Daoy (cell line): ENCODE data around the gene SCG3. TPM values are rescaled to one million over a fixed set of nuclear protein-coding genes. Genes with fewer than 3 reads are reported as not detected.

Experiments
- DNase-seq: peaks from one replicate; pipeline ENCODE4 v3.0.0-alpha.2; 2015; ENCODE audit warnings: low read depth
- total RNA-seq: library from RNA; depleted of rRNA; stranded (reverse); fragments of >200 nt; shearing (Covaris generic); gene quantifications from 2 replicates; pipeline ENCODE4 v1.2.3, GENCODE V29; 2014

Gene SCG3
- total RNA-seq, 1 experiment from 2014 or later: 0.86 TPM

- DNase-seq: no peak
Measured at GRCh38 chr15:51678096-51678495, 3.2 kb upstream of the SCG3 start.

- DNase-seq: no peak
Measured at GRCh38 chr15:51680321-51680720, 982 bp upstream of the SCG3 start.

GRCh38 chr15:51687565-51687964, 6.3 kb downstream of the SCG3 start:
- no peak for DNase-seq

DNA sequence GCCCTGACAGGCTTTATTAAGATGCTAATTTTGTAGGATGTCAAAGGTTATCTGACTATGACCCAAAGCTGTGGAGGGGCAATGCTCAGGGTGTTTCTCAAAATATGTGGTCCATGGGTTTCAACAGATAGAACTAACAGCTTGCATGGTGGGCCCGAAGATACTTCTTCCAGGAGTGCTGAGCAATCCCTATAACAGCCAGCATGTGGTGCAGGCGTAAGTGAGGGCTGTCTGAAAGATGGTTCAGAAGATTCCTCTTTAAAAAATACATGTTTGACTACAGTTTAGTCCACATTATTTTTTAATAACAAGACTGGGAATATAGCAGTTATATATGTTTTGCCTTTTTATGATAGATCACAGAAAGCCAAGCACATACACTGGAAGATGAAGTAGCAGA, 7.6 kb downstream of the SCG3 start:
- no peak for DNase-seq

DNA sequence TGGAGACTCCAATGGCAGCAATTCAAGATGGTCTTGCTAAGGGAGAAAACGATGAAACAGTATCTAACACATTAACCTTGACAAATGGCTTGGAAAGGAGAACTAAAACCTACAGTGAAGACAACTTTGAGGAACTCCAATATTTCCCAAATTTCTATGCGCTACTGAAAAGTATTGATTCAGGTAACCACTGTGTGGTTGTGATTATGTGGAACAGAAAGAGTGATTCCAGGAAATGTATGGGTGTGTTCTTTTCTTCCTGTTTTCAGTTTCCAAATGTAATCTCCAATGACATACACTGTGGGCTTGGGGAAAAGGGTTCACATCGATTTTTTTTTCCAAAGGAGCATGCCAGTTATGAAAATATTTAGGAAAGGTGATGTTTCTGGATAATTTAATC, 10.9 kb downstream of the SCG3 start:
- DNase-seq: no peak

- no peak for DNase-seq
Measured at GRCh38 chr15:51696566-51696965, 15.3 kb downstream of the SCG3 start.

- no peak for DNase-seq
Measured at GRCh38 chr15:51697163-51697562, 15.9 kb downstream of the SCG3 start.

GRCh38 chr15:51699373-51699772, 18.1 kb downstream of the SCG3 start:
- DNase-seq: no peak

DNA sequence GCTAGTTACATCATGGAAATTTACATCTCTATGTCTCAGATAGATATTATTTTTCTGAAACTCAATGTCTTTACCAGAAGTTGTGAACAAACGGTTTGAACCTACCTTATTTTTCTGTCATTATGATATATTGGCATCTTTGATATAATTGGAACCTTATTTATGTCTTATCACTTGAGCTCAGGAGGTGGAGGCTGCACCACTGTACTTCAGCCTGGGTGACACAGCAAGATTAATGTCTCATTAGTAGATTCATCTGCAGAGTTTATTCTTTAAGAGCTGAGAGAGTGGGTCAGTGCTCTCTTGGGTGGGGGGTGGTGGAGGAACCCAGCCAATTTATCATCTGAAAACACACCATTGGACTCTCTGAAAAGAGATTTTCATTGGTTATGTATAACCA, 21.4 kb downstream of the SCG3 start:
- DNase-seq: no peak

- DNase-seq: peak; percentile 82
Measured at GRCh38 chr15:51706291-51706690, 25.0 kb downstream of the SCG3 start.

GRCh38 chr15:51706926-51707608, 25.8 kb downstream of the SCG3 start:
- no peak for DNase-seq

GRCh38 chr15:51708013-51708412, 26.7 kb downstream of the SCG3 start:
- no peak for DNase-seq

- DNase-seq: no peak
Measured at GRCh38 chr15:51709031-51709430, 27.7 kb downstream of the SCG3 start.

DNA sequence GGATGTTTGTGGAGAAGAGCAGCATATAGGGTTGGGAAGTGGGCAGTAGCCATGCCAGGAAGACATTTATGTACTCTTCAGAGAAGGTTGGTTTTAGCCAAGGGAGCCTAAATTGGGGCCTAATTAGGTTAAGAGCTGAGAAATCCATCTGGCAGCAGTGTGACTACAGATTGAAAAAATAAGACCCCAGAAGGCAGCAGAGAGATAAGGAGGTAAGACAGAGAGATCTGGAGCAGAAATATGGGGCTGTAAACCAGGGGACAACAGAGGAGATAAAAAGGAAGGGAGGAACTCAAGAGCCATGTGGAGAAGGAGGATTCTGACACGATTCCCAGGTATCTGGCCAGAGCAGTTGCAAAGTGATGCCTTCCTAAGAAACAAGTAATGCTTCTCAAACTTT, 32.9 kb downstream of the SCG3 start:
- no peak for DNase-seq

DNA sequence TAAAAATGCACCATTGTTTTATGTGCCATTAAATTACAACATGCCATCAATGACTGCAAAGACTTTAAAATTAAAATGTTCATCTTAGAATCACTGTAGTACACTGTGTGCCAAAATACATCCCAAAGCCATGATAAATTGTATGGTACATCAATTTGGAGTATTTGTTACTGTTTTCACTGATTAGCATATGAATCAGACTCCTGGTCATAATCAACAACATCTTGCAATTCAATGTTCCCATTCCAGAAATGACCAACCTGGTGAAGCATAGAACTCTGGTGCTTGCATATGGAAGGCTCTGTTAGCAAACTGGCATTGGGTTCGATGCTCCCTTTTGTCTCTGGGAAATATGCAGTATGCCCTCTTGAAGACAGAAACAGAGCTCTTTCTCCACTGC, 33.6 kb downstream of the SCG3 start:
- no peak for DNase-seq

- no peak for DNase-seq
Measured at GRCh38 chr15:51718219-51718618, 36.9 kb downstream of the SCG3 start.

DNA sequence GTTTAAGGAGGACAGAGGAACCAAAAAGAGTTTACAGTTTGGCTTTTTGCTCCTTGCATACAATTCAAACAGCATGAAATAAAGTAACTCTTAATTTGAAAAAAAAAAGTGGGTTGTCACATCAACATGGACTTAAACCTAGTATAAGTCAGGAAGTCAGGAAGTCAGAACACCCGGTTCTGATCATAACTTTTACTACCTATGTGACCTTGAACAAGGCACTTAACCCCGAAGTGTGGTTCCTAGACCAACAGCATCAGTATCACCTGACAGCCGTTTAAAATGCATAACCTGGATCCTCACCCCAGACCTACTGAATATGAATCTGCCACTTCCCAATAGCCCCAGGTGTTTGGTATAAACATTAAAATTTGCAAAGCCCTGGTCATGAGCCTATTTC, 37.4 kb downstream of the SCG3 start:
- no peak for DNase-seq

- no peak for DNase-seq
Measured at GRCh38 chr15:51720201-51720995, 39.1 kb downstream of the SCG3 start.

DNA sequence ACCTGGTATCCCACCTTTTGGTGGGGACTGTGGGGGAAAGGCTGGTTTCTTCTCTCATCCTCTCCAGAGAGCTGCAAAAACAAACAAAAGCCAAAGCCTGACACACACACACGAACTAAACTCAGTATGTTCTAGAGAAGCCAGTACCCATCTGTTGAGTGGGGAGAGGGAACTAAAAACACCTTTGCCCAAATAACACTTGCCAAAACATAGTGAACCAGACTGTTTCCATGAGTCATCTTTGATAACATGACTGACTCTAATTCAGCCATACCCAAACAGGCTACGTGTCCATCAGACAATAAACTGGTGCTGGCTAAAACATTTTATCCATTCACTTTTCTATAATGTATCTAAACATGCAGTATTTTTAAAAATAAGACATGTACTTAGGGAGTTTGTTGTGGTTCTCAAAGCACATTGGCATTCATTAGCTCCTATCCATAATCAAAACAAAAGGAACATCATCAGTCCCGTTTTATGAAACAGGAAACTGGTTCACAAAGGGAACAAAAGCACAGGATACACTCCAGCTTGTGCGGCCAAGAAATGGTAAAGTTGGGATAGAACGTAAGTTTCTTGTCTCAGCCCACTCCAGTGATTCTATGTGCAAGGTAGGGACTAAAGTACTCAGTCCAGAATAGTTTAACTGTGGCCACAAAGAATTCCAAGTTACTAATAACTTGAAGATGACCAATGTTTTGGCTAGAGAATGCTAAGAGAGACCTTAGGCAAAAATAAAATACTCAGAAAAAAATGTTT, 40.1 kb downstream of the SCG3 start:
- DNase-seq: peak; percentile 76

DNA sequence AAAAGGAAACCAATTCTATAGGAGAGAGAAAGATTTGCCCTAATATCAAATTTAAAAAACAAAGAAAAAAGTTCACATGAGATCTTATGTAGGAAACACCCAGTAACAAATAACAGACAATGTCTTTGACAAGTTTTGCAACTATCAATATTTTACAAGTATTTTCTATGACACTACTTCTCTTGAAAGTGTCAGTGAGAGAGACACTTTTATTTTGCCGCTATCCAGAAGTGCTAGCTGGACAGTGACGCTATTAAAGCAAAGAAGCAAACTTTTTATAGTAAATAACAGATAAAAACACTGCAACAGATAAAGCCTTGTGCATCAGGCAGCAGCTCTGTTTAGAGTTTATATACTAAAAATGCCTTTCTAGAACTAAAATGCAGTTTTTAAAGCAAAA, 42.9 kb downstream of the SCG3 start:
- no peak for DNase-seq

DNA sequence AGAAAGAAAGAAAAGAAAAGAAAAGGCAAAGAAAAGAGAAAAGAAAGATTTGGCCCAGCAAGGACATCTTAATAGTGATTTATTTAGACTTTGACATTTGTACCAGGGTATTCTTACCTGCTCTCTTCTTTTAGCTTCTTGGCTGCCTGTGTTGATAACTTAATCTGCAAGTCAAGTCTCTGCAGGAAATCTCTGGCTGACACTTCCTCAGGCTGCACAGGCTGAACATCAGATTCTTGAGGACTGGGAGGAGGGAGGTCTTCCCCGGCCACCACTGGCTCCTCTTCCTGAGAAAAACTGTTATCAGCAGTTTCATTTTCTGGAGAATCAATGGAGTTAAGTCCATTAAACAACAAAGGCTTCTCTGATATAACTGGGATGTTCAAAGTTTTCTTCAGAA, 43.4 kb downstream of the SCG3 start:
- no peak for DNase-seq

DNA sequence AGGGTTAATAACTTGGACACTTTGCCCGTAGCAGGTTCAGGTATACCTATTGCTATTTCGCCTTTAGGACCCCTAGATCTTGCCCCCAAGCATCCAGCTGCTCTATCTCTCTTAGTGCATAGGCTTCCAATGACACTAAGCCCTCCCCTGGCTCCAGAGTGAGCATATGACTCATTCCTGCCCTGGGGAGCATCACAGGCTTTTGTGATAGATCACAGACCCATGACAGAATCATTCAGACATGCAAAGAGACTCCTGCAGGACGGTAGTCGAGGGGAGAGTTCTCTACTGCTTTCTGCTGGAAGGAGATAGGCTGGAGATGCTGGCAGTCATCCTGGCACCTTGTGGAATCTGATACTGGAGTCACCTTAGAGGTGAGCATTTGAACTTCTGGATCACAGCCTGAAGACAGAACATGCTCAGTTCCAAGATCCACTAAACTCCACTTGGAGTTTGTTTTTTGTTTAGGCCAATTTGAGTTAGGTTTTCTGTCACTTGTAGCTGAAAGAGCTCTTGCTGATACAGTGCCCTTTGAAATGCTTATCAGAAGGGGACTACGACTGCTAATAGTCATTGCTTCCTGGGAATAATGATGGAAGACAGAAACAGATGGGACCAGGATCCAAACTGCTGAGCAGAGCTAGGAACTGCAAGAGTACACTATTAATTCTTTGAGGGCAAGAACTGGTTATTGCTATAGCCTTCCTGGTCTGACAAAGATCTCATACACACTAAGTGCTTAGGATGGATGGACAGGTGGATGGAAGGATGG, 45.2 kb downstream of the SCG3 start:
- peak; percentile 97 for DNase-seq
